Measurements from ENCODE around the gene UBAP1L. TPM values are rescaled to one million over a fixed set of nuclear protein-coding genes. Genes with fewer than 3 reads are reported as not detected.

UBAP1L gene
- total and polyA plus RNA-seq, 2 donors = 0.61 to 6.1 TPM

GRCh38 chr15:65083262-65083701 is 31.7 kb downstream of the UBAP1L start:
- H3K4me3 ChIP-seq (ENCODE audit: low read length in 2 of 2) = no peak overlapping the region
- 87% methylated on average over 7 of the region's 7 CpGs for WGBS
- no peaks in the 10 kb centered on the region for H3K9me3 ChIP-seq (ENCODE audit: control insufficient read depth in 2 of 2, insufficient read depth in 1 of 2, low read length in 1 of 2)
- H3K27ac ChIP-seq (ENCODE audit: low read depth in 1 of 2, low read length in 1 of 2) = no peak overlapping the region
- DNase-seq (ENCODE audit: low read depth in 6 of 9, low spot score in 9 of 9) = no peak
- peaks cover 0 to 25% of the 10 kb centered on the region in 2 donors for H3K27me3 ChIP-seq (ENCODE audit: control insufficient read depth in 2 of 2, insufficient read depth in 1 of 2, low read length in 1 of 2)
- peaks cover 2 to 12% of the 10 kb centered on the region in 2 donors for H3K4me1 ChIP-seq (ENCODE audit: control insufficient read depth in 2 of 2, insufficient read depth in 2 of 2, low read length in 2 of 2)
- H3K36me3 ChIP-seq (ENCODE audit: control insufficient read depth in 2 of 2, insufficient read depth in 2 of 2, low read length in 1 of 2) = no peaks in the 10 kb centered on the region

GRCh38 chr15:65082303-65082953 is 32.6 kb downstream of the UBAP1L start:
- Histone ChIP-seq H3K4me3 (ENCODE audit: low read length in 2 of 2) (no peak overlapping the region), H3K27me3 (ENCODE audit: control insufficient read depth in 2 of 2, insufficient read depth in 1 of 2, low read length in 1 of 2) (peaks cover 3 to 34% of the 10 kb centered on the region in 2 donors), H3K36me3 (ENCODE audit: control insufficient read depth in 2 of 2, insufficient read depth in 2 of 2, low read length in 1 of 2) (no peaks in the 10 kb centered on the region), H3K27ac (ENCODE audit: low read depth in 1 of 2, low read length in 1 of 2) (no peak overlapping the region), H3K9me3 (ENCODE audit: control insufficient read depth in 2 of 2, insufficient read depth in 1 of 2, low read length in 1 of 2) (no peaks in the 10 kb centered on the region), H3K4me1 (ENCODE audit: control insufficient read depth in 2 of 2, insufficient read depth in 2 of 2, low read length in 2 of 2) (peaks cover 2 to 14% of the 10 kb centered on the region in 2 donors)
- 6% methylated on average over 7 of the region's 7 CpGs for WGBS
- peak in 4 of 9 donors; percentile 13 to 39 (median 22) for DNase-seq (ENCODE audit: low read depth in 6 of 9, low spot score in 9 of 9)

GRCh38 chr15:65081758-65082157 is 33.2 kb downstream of the UBAP1L start:
- H3K4me3 ChIP-seq (ENCODE audit: low read length in 2 of 2) = no peak overlapping the region
- WGBS = 66% methylated on average over 5 of the region's 5 CpGs
- peaks cover 4 to 40% of the 10 kb centered on the region in 2 donors for H3K27me3 ChIP-seq (ENCODE audit: control insufficient read depth in 2 of 2, insufficient read depth in 1 of 2, low read length in 1 of 2)
- no peak for DNase-seq (ENCODE audit: low read depth in 6 of 9, low spot score in 9 of 9)
- no peak overlapping the region for H3K27ac ChIP-seq (ENCODE audit: low read depth in 1 of 2, low read length in 1 of 2)
- no peaks in the 10 kb centered on the region for H3K9me3 ChIP-seq (ENCODE audit: control insufficient read depth in 2 of 2, insufficient read depth in 1 of 2, low read length in 1 of 2)
- H3K4me1 ChIP-seq (ENCODE audit: control insufficient read depth in 2 of 2, insufficient read depth in 2 of 2, low read length in 2 of 2) = peaks cover 2 to 14% of the 10 kb centered on the region in 2 donors
- H3K36me3 ChIP-seq (ENCODE audit: control insufficient read depth in 2 of 2, insufficient read depth in 2 of 2, low read length in 1 of 2) = no peaks in the 10 kb centered on the region

- DNase-seq (ENCODE audit: low read depth in 6 of 9, low spot score in 9 of 9) = no peak
- Histone ChIP-seq H3K27ac (ENCODE audit: low read depth in 1 of 2, low read length in 1 of 2) (no peak overlapping the region), H3K27me3 (ENCODE audit: control insufficient read depth in 2 of 2, insufficient read depth in 1 of 2, low read length in 1 of 2) (peaks cover 4 to 45% of the 10 kb centered on the region in 2 donors), H3K4me3 (ENCODE audit: low read length in 2 of 2) (no peak overlapping the region), H3K4me1 (ENCODE audit: control insufficient read depth in 2 of 2, insufficient read depth in 2 of 2, low read length in 2 of 2) (peaks cover 2 to 14% of the 10 kb centered on the region in 2 donors), H3K9me3 (ENCODE audit: control insufficient read depth in 2 of 2, insufficient read depth in 1 of 2, low read length in 1 of 2) (no peaks in the 10 kb centered on the region), H3K36me3 (ENCODE audit: control insufficient read depth in 2 of 2, insufficient read depth in 2 of 2, low read length in 1 of 2) (no peaks in the 10 kb centered on the region)
- 78% methylated on average over 6 of the region's 6 CpGs for WGBS
Measured at GRCh38 chr15:65081270-65081669, 33.7 kb downstream of the UBAP1L start.

GRCh38 chr15:65079580-65079979 is 35.4 kb downstream of the UBAP1L start:
- no peaks in the 10 kb centered on the region for H3K9me3 ChIP-seq (ENCODE audit: control insufficient read depth in 2 of 2, insufficient read depth in 1 of 2, low read length in 1 of 2)
- DNase-seq (ENCODE audit: low read depth in 6 of 9, low spot score in 9 of 9) = no peak
- H3K27ac ChIP-seq (ENCODE audit: low read depth in 1 of 2, low read length in 1 of 2) = no peak overlapping the region
- H3K4me3 ChIP-seq (ENCODE audit: low read length in 2 of 2) = no peak overlapping the region
- H3K4me1 ChIP-seq (ENCODE audit: control insufficient read depth in 2 of 2, insufficient read depth in 2 of 2, low read length in 2 of 2) = peaks cover 2 to 14% of the 10 kb centered on the region in 2 donors
- peaks cover 4 to 39% of the 10 kb centered on the region in 2 donors for H3K27me3 ChIP-seq (ENCODE audit: control insufficient read depth in 2 of 2, insufficient read depth in 1 of 2, low read length in 1 of 2)
- H3K36me3 ChIP-seq (ENCODE audit: control insufficient read depth in 2 of 2, insufficient read depth in 2 of 2, low read length in 1 of 2) = no peaks in the 10 kb centered on the region
- WGBS = 98% methylated on average over 5 of the region's 5 CpGs

- no peak overlapping the region for H3K4me3 ChIP-seq (ENCODE audit: low read length in 2 of 2)
Measured at GRCh38 chr15:65077981-65078352, 37.0 kb downstream of the UBAP1L start.

GRCh38 chr15:65077291-65077980 is 37.6 kb downstream of the UBAP1L start:
- Histone ChIP-seq H3K9me3 (ENCODE audit: control insufficient read depth in 2 of 2, insufficient read depth in 1 of 2, low read length in 1 of 2) (no peaks in the 10 kb centered on the region), H3K4me1 (ENCODE audit: control insufficient read depth in 2 of 2, insufficient read depth in 2 of 2, low read length in 2 of 2) (peaks cover 2 to 13% of the 10 kb centered on the region in 2 donors), H3K27ac (ENCODE audit: low read depth in 1 of 2, low read length in 1 of 2) (no peak overlapping the region), H3K27me3 (ENCODE audit: control insufficient read depth in 2 of 2, insufficient read depth in 1 of 2, low read length in 1 of 2) (peaks cover 4 to 35% of the 10 kb centered on the region in 2 donors), H3K36me3 (ENCODE audit: control insufficient read depth in 2 of 2, insufficient read depth in 2 of 2, low read length in 1 of 2) (no peaks in the 10 kb centered on the region), H3K4me3 (ENCODE audit: low read length in 2 of 2) (no peak overlapping the region)
- WGBS = 79% methylated on average over 85 of the region's 85 CpGs
- DNase-seq (ENCODE audit: low read depth in 6 of 9, low spot score in 9 of 9) = no peak

More at GRCh38 chr15:65077981-65078352, 37.0 kb downstream of the UBAP1L start:
- DNase-seq (ENCODE audit: low read depth in 6 of 9, low spot score in 9 of 9) = peak in 5 of 9 donors; percentile 11 to 57 (median 34)
- H3K27ac ChIP-seq (ENCODE audit: low read depth in 1 of 2, low read length in 1 of 2) = no peak overlapping the region
- H3K36me3 ChIP-seq (ENCODE audit: control insufficient read depth in 2 of 2, insufficient read depth in 2 of 2, low read length in 1 of 2) = no peaks in the 10 kb centered on the region
- H3K27me3 ChIP-seq (ENCODE audit: control insufficient read depth in 2 of 2, insufficient read depth in 1 of 2, low read length in 1 of 2) = peaks cover 4 to 37% of the 10 kb centered on the region in 2 donors
- peaks cover 2 to 14% of the 10 kb centered on the region in 2 donors for H3K4me1 ChIP-seq (ENCODE audit: control insufficient read depth in 2 of 2, insufficient read depth in 2 of 2, low read length in 2 of 2)
- no peaks in the 10 kb centered on the region for H3K9me3 ChIP-seq (ENCODE audit: control insufficient read depth in 2 of 2, insufficient read depth in 1 of 2, low read length in 1 of 2)
- WGBS = 24% methylated on average over 24 of the region's 24 CpGs

- Histone ChIP-seq H3K27me3 (ENCODE audit: control insufficient read depth in 2 of 2, insufficient read depth in 1 of 2, low read length in 1 of 2) (peaks cover 4 to 33% of the 10 kb centered on the region in 2 donors), H3K4me1 (ENCODE audit: control insufficient read depth in 2 of 2, insufficient read depth in 2 of 2, low read length in 2 of 2) (peaks cover 1 to 6% of the 10 kb centered on the region in 2 donors), H3K36me3 (ENCODE audit: control insufficient read depth in 2 of 2, insufficient read depth in 2 of 2, low read length in 1 of 2) (no peaks in the 10 kb centered on the region), H3K9me3 (ENCODE audit: control insufficient read depth in 2 of 2, insufficient read depth in 1 of 2, low read length in 1 of 2) (no peaks in the 10 kb centered on the region), H3K4me3 (ENCODE audit: low read length in 2 of 2) (no peak within 1 kb of the TSS), H3K27ac (ENCODE audit: low read depth in 1 of 2, low read length in 1 of 2) (no peak within 1 kb of the TSS)
- no peak for DNase-seq (ENCODE audit: low read depth in 6 of 9, low spot score in 9 of 9)
- WGBS = 92% methylated on average over 73 of the region's 73 CpGs
Measured at GRCh38 chr15:65076486-65077290, 38.3 kb downstream of the UBAP1L start, which contains the start of gene KBTBD13. KBTBD13 (plus strand) TSS chr15:65076746; CDS start chr15:65076816, 70 bp downstream.
